Measurements from ENCODE around the gene AUTS2.

AUTS2 gene

GRCh38 chr7:70334871-70335270, 736.6 kb downstream of the AUTS2 start (continued):
- TF ChIP-seq, protein P1, sequence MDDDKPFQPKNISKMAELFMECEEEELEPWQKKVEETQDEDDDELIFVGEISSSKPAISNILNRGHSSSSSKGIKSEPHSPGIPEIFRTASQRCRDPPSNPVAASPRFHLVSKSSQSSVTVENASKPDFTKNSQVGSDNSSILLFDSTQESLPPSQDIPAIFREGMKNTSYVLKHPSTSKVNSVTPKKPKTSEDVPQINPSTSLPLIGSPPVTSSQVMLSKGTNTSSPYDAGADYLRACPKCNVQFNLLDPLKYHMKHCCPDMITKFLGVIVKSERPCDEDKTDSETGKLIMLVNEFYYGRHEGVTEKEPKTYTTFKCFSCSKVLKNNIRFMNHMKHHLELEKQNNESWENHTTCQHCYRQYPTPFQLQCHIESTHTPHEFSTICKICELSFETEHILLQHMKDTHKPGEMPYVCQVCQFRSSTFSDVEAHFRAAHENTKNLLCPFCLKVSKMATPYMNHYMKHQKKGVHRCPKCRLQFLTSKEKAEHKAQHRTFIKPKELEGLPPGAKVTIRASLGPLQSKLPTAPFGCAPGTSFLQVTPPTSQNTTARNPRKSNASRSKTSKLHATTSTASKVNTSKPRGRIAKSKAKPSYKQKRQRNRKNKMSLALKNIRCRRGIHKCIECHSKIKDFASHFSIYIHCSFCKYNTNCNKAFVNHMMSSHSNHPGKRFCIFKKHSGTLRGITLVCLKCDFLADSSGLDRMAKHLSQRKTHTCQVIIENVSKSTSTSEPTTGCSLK (tag by site-specific recombination; IDR thresholded peaks at IDR 0.05) = no peak
- TF ChIP-seq ZSCAN5A (tag by site-specific recombination; IDR thresholded peaks at IDR 0.05) (no peak), KLF1 (tag by site-specific recombination; IDR thresholded peaks at IDR 0.05) (no peak), OSR2 (tag by site-specific recombination; IDR thresholded peaks at IDR 0.05) (no peak)
- TF ChIP-seq, protein P2, sequence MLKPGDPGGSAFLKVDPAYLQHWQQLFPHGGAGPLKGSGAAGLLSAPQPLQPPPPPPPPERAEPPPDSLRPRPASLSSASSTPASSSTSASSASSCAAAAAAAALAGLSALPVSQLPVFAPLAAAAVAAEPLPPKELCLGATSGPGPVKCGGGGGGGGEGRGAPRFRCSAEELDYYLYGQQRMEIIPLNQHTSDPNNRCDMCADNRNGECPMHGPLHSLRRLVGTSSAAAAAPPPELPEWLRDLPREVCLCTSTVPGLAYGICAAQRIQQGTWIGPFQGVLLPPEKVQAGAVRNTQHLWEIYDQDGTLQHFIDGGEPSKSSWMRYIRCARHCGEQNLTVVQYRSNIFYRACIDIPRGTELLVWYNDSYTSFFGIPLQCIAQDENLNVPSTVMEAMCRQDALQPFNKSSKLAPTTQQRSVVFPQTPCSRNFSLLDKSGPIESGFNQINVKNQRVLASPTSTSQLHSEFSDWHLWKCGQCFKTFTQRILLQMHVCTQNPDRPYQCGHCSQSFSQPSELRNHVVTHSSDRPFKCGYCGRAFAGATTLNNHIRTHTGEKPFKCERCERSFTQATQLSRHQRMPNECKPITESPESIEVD (tag by site-specific recombination; IDR thresholded peaks at IDR 0.05) = no peak

DNA sequence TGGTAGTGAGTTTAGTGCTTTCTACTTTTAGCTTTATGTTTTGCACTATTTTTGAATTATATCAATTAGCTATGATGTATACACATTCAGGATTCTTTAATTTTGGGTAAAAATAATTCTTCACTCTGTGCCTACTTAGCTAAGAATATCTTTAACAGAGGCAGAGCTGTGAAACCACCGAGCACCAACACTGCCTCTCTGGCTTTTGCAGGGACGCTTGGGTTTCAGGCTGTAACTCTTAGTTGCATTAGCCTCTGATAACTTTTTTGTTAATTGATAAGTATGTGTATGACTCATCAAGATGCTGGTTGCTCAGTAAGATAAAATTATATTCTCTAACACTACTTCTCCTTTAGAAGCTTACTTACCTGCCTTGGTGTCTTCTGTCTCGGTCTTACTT, 738.3 kb downstream of the AUTS2 start:
- ChIA-PET CTCF (interaction anchor here (0.6 to 1.1 kb wide), 2 partner anchors 10 to 294 kb away, joined by 4 read pairs; no protein-coding TSS in a partner anchor), POLR2A (no interaction called here)
- no peaks in the 10 kb centered on the region for H3K4me1 ChIP-seq (ENCODE audit: control insufficient read depth, insufficient read depth, low read length)
- H3K27ac ChIP-seq (ENCODE audit: extremely low read depth, low read depth, low read length) = no peak overlapping the region
- no peaks in the 10 kb centered on the region for H3K9me3 ChIP-seq (ENCODE audit: control insufficient read depth, insufficient read depth, low read depth, low read length)
- H3K36me3 ChIP-seq (ENCODE audit: control insufficient read depth in 2 of 2, insufficient read depth in 1 of 2, low read length in 2 of 2) = no peaks in the 10 kb centered on the region
- H3K4me3 ChIP-seq (ENCODE audit: low read depth, low read length) = no peak overlapping the region
- TF ChIP-seq TCF7L2 (IDR thresholded peaks at IDR 0.05; ENCODE audit: borderline replicate concordance, low read depth, low read length) = no peak
- TF ChIP-seq, protein P3, sequence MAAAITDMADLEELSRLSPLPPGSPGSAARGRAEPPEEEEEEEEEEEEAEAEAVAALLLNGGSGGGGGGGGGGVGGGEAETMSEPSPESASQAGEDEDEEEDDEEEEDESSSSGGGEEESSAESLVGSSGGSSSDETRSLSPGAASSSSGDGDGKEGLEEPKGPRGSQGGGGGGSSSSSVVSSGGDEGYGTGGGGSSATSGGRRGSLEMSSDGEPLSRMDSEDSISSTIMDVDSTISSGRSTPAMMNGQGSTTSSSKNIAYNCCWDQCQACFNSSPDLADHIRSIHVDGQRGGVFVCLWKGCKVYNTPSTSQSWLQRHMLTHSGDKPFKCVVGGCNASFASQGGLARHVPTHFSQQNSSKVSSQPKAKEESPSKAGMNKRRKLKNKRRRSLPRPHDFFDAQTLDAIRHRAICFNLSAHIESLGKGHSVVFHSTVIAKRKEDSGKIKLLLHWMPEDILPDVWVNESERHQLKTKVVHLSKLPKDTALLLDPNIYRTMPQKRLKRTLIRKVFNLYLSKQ (tag by site-specific recombination; IDR thresholded peaks at IDR 0.05; ENCODE audit: borderline replicate concordance) = no peak
- TF ChIP-seq ZFP3 (tag by site-specific recombination; IDR thresholded peaks at IDR 0.05; ENCODE audit: low read depth) = no peak
- TF ChIP-seq HOXD13 (CRISPR knock-in tag; IDR thresholded peaks at IDR 0.05; ENCODE audit: borderline replicate concordance) = no peak
- no peak for TF ChIP-seq ZNF112 (tag by site-specific recombination; IDR thresholded peaks at IDR 0.05)

GRCh38 chr7:70338015-70338414, 739.7 kb downstream of the AUTS2 start:
- no peak for TF ChIP-seq ZNF658 (tag by site-specific recombination; IDR thresholded peaks at IDR 0.05)
- TF ChIP-seq, protein P2 (tag by site-specific recombination; IDR thresholded peaks at IDR 0.05) = no peak
- no peak for TF ChIP-seq ZNF837 (tag by site-specific recombination; IDR thresholded peaks at IDR 0.05)
- TF ChIP-seq SP7 (tag by site-specific recombination; IDR thresholded peaks at IDR 0.05) = peak; percentile 44; the same call in 1 of the 2 replicates
- no peak for TF ChIP-seq HOXA7 (CRISPR knock-in tag; IDR thresholded peaks at IDR 0.05; ENCODE audit: borderline replicate concordance)
- no peak for TF ChIP-seq SP3 (tag by site-specific recombination; IDR thresholded peaks at IDR 0.05)
- Histone ChIP-seq H3K9me3 (ENCODE audit: control insufficient read depth, insufficient read depth, low read depth, low read length) (no peaks in the 10 kb centered on the region), H3K36me3 (ENCODE audit: control insufficient read depth in 2 of 2, insufficient read depth in 1 of 2, low read length in 2 of 2) (no peaks in the 10 kb centered on the region), H3K27ac (ENCODE audit: extremely low read depth, low read depth, low read length) (no peak overlapping the region), H3K4me3 (ENCODE audit: low read depth, low read length) (no peak overlapping the region), H3K4me1 (ENCODE audit: control insufficient read depth, insufficient read depth, low read length) (no peaks in the 10 kb centered on the region)
- POLR2A ChIA-PET = no interaction called here
- CTCF ChIA-PET = no interaction called here
